T-helper 1 cell treated with Interleukin-12 subunit alpha and Interleukin-12 subunit beta and Interleukin-4 antibody, amounts not matched to agents 30 ng/mL and 1 ng/mL, for 36 hours (primary cell): Measurements from ENCODE around the gene ZNF30. TPM values are rescaled to one million over a fixed set of nuclear protein-coding genes. Genes with fewer than 3 reads are reported as not detected.
"Not testable (repeated sequence)": the region's sequence is repeated elsewhere in the genome, so short reads cannot be mapped to it uniquely, and the experiment has no call there.

Experiments
- intact Hi-C: fragments of 100-400 bp; cut with micrococcal nuclease; formaldehyde crosslinking; loops from one replicate; pipeline ENCODE4 v1.15.1; 2024
- total RNA-seq: library from RNA; stranded (reverse); gene quantifications from 2 replicates; pipeline ENCODE4 v1.2.3, GENCODE V29; 2022

Gene ZNF30
- total RNA-seq = 3.2 and 3.5 TPM in 2 replicates

DNA sequence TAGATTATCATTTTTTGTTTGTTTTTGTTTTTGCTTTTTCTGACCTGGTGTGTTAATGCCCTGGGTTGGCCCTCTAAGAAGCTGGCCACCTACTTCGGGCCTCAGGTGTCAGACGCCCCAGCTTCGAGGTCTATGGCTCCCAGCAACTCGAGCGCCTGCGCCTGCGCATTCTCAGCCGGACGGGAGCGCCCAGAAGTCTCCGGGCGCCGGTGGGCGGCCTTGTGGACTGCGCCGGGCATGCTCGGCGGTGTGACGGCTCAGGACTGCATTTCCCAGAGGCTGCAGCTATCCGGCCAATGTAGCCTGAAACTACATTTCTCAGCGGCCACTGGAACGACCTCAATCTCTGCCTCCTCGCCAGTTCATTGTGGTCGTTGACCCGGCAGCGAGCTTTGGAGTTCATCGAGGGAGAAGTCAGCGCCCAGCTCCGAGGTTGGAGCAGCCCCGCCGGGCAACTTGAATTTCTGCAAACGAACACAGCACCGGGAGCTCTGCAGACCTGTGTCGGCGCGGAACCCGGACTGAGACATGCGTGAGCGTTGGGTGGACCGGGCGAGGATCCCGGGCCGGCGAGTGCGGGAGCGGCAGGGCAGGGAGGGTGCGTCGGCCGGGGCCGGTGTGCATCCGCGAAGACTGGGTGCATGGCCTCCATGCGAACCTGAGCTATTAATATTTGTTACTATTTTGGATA, at the start of gene ZNF30:
ZNF30 (plus strand) TSS at position 219 of the 691 bp plus-strand sequence. CDS start 3,045 bp downstream, outside the sequence.
- intact Hi-C loops = loop anchor here (1.0 kb wide), 1 partner anchor 154 kb away; the partner anchor contains the start of gene ZNF599

DNA sequence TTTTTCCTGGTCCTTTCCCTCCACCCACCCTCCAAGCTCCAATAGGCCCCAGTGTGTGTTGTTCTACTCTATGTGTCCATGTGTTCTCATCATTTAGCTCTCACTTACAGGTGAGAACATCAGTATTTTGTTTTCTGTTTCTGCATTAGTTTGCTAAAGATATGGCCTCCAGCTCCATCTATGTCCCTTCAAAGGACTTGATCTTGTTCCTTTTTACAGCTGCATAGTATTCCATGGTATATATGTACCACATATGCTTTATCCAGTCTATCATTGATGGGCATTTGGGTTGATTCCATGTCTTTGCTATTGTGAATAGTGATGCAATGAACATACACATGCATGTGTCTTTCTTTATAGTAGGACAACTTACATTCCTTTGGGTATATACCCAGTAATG, 47.1 kb upstream of the ZNF30 start:
- intact Hi-C loops = no loop called here

DNA sequence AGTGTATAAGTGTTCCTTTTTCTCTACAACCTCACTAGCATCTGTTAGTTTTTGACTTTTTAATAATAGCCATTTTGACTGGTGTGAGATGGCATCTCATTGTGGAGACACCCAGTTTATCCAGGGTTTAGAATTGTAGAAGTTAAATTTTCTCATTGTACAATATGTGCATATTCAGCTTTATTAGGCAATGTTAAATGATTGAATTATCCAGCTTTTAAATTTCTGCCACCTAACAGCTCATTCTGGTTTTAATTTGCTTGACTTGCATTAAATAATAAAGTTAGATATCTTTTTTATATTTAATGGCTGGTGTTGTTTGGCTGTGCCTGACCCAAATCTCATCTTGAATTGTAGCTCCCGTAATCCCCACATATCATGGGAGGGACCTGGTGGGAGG, 46.7 kb upstream of the ZNF30 start:
- intact Hi-C loops = no loop called here

DNA sequence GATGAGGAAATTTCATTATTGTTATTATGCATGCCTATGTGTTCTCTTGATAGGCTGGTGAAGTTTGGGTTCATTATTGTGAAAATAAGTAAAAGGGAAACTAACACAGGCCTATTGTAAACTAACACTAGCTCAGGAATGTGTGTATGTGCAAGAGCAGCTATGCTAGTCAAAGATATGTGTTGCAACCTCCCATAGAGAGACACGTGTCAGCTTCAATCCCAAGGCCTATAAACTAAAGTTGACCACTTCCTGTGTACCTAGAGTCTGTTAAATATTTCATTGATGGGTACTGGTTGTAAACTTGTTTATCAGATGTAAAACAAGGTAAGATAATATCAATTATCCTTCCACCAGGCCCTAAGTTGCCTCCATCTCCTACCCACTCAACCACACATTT, 44.7 kb upstream of the ZNF30 start:
- intact Hi-C loops = no loop called here

DNA sequence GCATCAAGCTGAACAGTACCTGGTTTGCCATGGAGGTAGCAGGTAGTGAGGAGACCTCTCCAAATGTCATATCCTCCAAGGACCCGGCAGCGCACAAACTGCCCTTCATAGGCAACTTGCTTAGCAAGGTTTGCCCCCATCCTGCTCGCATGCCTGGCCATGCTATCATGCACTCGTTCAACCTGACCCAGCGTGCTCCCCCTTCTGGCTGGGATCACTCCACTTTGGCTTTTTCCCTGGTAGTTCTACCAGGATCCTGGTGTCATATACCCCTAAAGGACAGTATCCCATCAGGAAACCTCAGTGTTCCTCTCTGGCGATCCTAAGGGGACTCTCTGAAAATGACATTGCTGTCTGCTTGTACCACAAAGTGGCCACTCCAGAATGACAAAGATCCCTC, 38.6 kb upstream of the ZNF30 start:
- intact Hi-C loops = no loop called here

DNA sequence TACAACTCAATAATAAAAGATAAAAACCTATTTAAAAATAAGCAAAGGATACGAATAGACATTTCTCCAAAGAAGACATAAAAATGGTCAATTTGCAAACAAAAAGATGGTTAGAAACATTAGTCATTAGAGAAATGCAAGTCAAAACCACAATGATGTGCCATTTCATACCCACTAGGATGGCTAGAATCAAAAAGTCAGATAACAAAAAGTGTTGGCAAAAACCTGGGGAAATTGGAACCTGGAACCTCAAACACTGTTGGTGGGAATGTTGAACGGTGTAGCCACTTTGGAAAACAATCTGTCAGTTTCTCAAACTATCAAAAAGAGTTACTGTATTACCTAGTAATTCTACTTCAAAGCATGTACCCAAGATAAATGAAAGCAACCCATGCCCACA, 26.5 kb upstream of the ZNF30 start:
- intact Hi-C loops = no loop called here

DNA sequence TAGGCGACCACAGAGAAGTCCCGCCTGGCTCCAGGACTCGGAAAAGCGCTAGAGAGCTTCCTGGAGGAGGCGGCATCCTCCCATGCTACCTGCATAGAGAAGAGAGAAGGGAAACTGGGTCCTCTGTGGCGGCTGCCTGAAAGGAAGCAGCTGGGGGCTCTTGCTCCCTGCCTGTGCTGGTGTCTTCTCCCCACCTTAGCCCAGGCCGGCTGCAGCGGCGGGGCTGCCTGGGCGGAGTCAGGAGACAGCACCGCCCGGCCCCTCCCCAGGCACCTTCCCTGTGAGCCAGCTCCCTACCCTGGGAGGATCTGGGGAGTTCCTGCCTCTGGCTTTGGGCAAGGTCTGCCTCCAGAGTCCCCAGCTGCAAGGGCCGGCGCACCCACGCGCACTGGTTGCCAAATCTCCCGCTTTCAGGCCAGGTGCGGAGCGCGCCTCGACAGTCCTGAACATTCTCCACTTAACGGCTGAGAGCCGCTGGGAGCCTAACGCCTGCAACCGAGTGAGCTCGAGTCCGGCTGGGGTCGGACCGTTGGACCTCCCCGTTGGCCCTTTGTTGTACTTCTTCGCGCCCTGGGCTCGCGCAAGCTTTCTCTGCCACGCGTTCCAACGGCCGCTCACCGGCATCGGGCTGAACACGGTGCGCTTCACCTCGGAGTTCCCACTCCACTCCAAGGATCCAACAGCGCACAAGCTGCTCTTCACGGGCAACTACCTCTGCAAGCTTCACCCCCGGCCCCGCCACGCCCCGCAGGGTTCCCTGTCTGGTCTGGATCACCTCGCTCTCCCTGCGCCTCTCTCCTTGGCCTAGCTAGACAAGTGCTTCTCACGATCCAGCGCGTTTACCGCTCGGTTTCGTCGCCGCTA, 21.8 kb upstream of the ZNF30 start:
- intact Hi-C loops = no loop called here

DNA sequence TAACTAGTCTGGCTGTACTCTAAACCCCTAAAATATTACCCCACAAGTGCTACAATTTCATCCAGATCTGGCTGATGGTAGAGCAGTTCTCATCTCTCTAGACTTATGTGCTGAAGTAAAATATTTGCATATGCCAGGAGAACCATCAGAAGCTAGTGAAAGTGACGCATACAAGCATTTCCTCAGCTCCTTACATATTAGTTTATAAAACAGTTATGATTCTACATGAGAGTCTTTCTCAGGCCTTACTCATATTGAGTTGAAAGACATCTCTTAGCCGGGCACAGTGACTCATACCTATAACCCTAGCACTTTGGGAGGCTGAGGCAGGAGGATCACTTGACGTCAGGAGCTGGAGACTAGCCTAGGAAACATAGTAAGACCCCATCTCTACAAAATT, 15.9 kb upstream of the ZNF30 start:
- intact Hi-C loops = no loop called here

DNA sequence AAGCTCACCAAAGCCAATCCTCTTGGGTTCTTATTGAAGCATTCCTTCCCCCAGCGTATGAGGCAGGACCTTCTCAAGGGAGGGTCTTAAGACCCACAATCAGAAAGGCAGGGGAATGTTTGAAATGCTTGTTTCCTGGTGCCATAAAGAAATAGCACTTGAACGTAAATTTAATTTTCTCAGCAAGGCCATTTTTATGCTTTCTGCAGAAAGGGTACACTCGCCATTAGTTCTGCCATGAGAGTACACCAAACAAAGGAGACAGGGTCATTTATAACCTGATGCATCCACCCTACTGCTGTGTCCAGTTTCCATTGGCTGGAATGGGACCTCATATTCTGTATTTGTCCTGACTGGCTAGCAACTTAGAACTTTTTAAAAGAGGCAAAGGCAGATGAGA, 9.6 kb upstream of the ZNF30 start:
- intact Hi-C loops = not testable (repeated sequence)

DNA sequence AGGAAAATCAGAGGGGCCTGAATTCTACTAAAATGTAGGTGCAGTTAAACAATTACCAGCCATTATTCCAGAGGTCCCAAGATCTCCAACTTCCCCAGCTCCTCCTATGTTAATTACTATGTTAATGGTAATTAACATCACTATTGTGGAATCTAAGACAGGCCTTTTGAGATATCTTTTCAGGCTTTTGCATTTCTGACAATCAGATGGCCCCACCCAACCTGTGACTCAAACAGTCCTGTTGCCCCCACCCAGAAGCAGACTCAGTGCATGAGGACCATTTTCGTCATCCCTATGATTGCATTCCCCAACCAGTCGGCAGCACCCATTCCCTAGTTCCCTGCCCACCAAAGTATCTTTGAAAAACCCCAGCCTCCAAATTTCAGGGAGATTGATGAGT, 8.5 kb upstream of the ZNF30 start:
- intact Hi-C loops = no loop called here

DNA sequence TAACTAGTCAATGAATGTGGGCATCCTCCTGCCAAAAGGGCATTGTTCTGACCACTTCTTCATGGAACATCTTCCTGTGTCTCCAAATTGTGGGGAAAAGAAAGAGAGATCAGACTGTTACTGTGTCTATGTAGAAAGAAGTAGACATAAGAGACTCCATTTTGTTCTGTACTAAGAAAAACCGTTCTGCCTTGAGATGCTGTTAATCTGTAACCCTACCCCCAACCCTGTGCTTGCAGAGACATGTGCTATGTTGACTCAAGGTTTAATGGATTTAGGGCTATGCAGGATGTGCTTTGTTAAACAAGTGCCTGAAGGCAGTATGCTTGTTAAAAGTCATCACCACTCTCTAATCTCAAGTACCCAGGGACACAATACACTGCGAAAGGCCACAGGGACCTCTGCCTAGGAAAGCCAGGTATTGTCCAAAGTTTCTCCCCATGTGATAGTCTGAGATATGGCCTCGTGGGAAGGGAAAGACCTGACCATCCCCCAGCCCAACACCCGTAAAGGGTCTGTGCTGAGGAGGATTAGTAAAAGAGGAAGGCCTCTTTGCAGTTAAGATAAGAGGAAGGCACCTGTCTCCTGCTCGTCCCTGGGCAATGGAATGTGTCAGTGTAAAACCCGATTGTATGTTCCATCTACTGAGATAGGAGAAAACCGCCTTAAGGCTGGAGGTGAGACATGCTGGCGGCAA, 6.5 kb upstream of the ZNF30 start:
- intact Hi-C loops = not testable (repeated sequence)

DNA sequence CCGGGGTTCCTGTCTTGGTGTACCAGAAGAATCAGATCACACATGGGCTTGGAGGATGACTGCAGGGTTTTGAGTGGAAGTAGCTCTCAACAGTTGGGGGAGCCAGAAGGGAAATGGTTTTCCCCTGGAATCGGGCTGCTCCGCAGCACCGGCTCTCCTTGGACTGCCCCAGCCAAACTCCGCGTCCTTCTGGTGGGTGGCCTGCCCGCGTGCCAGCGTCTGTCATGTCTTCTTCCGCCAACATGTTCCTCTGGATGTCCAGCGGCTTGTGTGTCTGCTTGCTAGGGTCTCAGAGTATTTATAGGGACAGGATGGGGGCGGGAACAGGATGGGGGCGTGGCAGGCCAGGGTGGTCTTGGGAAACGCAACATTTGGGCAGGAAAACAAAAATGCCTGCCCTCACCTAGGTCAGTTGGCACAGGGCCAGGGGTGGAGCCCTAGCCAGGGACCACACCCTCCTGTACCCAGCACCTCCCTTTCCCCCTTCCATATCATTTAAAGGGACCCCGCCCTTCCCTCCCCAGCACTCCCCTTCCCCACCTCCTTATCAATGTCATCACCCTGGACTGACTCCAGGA, 1.3 kb upstream of the ZNF30 start:
- intact Hi-C loops = no loop called here

DNA sequence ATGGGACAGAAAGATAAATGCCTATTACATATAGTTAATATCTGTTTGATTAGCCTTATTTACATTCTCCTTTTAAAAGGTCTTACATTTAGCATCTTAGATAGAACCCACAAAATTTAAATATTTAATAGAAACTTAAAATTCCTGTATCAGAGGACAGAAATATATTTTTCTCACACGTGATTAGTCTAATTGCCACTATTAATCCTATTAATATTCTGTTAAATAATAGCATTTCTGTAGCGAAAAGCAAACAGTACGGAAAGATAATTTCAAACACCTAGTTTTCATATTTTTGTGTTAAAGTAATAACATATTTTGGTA, 380 bp upstream of the ZNF30 start:
- intact Hi-C loops = loop anchor here (1.0 kb wide), 1 partner anchor 153 kb away; the partner anchor contains the start of gene ZNF599

DNA sequence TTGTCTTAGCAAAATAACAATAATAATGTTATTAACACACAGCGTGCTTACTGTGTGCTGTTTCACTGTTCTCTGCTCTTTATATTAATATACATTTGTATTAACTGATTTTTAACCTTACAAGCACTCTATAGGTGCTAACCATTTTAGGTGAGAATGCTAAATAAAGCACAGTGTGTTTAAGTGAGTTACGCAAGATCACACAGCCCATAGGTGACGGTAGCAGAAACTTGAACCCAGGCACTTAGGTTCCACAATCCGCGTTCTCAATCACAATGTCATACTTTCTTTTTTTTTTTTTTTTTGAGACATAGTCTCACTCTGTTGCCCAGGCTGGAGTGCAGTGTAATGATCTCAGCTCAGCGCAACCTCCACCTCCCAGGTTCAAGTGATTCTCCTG, 5.8 kb downstream of the ZNF30 start:
- intact Hi-C loops = no loop called here

DNA sequence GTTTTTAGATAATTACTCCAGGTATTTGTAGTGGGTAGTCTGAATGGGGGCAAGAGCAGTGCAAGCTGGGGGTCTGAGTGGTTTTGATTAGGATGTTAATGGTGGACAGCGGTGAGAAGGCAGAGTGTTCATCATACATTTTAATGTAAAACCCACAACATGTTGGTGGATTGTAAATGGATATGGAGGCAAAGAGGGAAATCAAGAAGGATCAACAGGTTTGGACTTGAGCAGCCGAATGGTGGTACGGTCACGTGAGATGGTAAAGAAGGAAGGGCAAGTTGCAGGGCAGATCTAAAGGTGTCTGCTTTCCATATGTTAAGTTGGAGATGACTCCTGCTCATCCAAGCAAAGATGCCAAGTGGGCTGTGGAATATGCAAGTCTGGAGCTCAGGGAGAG, 9.5 kb downstream of the ZNF30 start:
- intact Hi-C loops = no loop called here

DNA sequence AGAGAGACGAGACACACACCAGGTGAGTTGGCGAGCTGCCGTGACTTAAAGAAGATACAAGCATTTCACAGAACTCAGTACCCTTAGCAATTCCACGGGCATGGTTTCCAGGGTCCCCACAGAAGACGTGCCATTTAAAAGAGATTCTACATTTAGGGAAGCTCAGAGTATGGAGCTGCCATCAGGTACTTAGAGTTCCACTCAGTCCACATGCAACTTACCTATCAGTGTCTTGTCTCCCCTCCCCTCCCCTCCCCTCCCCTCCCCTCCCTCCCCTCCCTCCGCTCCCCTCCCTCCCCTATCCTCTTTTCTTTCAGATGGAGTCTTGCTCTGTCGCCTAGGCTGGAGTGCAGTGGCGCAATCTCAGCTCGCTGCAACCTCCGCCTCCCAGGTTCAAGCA, 12.2 kb downstream of the ZNF30 start:
- intact Hi-C loops = no loop called here

DNA sequence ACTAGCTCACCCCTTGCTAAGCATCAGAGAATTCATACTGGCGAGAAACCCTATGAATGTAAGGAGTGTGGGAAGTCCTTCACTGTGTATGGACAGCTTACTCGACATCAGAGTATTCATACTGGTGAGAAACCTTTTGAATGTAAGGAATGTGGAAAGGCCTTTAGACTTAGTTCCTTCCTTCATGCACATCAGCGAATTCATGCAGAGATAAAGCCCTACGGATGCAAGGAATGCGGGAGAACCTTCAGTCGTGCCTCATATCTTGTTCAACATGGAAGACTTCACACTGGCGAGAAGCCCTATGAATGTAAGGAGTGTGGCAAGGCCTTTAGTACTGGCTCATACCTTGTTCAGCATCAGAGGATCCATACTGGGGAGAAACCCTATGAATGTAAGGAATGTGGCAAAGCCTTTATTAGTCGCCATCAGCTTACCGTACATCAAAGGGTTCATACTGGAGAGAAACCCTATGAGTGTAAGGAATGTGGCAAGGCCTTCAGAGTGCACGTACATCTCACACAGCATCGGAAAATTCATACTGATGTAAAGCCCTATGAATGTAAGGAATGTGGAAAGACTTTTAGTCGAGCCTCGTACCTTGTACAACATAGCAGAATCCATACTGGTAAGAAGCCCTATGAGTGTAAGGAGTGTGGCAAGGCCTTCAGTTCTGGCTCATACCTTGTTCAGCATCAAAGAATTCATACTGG, 17.3 kb downstream of the ZNF30 start:
- intact Hi-C loops = no loop called here

DNA sequence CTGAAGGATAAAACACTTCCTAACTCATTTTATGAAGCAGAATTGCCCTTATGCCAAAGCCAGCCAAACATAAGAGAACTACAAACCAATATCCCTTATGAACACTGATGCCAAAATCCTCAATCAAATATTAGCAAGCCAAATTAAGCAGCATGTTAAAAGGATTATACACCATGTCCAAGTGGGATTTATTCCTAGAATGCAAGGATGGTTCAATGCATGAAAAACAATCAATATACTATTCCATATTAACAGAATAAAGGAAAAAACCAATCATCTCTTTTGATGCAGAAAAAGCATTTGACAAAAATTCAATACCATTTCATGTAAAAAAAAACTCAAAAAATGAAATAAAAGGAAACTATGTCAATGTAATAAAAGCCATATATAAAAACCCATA, 26.4 kb downstream of the ZNF30 start:
- intact Hi-C loops = no loop called here

DNA sequence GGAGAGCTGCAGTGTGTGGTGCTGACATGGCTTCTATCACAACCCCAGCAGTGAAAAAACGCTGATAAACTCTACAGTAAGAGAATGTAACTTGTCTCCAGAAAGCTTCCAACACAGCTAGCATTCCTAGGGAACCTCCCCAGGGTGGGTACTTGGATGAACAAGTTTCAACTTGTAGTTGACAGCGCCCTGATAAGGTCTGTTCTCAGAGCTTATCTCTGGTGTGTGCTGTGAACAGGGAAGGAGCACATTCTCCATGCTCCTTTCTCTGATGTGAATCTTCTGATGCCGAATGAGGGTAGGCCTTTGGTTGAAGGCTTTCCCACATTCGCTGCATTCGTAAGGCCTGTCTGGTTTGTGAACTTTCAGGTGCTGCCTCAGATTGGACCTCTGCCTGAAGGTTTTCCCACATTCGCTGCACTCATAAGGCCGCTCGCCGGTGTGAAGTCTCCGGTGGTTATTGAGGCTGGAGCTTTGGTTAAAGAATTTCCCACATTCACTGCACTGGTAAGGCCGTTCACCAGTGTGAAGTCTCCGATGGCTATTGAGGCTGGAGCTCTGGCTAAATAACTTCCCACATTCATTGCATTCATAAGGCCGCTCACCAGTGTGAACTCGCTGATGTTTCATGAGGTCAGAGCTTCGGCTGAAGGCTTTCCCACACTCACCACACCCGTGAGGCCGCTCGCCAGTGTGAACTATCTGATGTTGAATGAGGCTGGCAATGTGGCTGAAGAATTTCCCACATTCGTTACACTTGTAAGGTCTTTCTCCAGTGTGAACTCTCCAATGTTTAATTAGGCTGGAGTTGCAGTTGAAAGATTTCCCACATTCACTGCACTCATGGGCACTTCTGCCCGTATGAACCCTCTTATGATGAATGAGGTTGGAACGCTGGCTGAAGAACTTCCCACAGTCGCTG, 31.4 kb downstream of the ZNF30 start:
- intact Hi-C loops = no loop called here

DNA sequence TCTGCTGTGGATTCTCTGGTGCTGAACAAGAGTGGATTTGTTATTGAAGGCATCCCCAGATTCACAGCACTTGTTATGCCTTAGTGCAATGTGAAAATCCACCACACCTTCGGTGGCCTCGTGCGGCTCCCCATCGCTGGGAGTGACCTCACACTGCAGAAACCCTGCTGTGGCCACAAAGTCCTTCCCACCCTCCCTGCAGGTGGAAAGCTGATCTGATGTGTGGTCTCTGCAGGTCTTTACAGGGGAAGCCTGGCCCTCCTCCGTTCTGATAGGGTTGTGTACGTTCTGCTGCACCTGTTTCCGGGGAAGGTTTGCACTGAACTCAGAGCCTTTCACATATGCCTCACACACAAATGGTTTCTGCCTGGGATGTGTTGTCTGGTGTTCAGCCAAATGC, 32.3 kb downstream of the ZNF30 start:
- intact Hi-C loops = no loop called here
